Measurements from ENCODE around the gene UBR2.
A peak's percentile ranks its signal among the peaks of the same experiment; 100 is the strongest.

The UBR2 gene

DNA sequence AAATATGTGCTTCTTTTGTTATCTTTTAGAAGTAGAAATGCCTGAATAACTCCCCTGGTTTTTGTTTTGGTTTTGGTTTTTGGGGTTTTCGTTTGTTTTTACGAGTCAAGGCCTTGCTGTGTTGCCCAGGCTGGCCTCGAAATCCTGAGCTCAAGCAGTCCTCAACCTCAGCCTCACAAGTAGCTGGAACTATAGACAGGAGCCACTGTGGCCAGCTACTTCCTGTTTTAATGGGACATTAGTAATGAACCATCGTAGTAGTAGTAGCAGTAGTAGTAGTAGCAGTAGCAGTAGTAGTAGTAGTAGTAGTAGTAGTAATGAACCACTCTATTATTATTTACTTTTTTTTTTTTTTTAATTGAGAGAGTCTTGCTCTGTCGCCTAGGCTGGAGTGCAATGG is 66.0 kb downstream of the UBR2 start:
- peak; percentile 68 for DNase-seq (ENCODE audit: low read depth)
- H3K4me3 ChIP-seq (ENCODE audit: low read depth, low read length), result no peak overlapping the region
- TF ChIP-seq, protein P1, sequence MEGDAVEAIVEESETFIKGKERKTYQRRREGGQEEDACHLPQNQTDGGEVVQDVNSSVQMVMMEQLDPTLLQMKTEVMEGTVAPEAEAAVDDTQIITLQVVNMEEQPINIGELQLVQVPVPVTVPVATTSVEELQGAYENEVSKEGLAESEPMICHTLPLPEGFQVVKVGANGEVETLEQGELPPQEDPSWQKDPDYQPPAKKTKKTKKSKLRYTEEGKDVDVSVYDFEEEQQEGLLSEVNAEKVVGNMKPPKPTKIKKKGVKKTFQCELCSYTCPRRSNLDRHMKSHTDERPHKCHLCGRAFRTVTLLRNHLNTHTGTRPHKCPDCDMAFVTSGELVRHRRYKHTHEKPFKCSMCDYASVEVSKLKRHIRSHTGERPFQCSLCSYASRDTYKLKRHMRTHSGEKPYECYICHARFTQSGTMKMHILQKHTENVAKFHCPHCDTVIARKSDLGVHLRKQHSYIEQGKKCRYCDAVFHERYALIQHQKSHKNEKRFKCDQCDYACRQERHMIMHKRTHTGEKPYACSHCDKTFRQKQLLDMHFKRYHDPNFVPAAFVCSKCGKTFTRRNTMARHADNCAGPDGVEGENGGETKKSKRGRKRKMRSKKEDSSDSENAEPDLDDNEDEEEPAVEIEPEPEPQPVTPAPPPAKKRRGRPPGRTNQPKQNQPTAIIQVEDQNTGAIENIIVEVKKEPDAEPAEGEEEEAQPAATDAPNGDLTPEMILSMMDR (IDR thresholded peaks at IDR 0.05; ENCODE audit: insufficient read depth, low read depth, low read length, missing control alignments), result no peak

DNA sequence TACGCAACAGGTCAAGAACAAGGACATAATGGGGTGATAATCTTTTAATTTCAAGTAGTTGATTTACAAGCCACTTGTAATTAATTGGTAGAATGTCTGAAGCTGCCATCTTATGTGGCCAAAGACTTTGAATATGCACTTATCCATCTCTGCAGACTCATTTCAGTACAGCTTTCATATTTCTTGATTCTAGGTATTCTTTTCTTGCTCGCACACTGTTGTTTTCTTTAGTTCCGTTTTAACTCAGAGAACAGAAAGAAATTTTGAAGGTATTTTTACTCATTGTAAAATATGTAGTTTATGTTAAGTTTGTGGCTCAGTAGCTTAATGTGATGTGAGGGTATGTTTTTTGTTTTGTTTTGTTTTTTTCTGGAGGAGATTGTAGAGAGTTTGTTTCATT is 73.9 kb downstream of the UBR2 start:
- DNase-seq (ENCODE audit: low read depth), result peak; percentile 26
- H3K4me3 ChIP-seq (ENCODE audit: low read depth, low read length), result no peak overlapping the region
- TF ChIP-seq, protein P1 (IDR thresholded peaks at IDR 0.05; ENCODE audit: insufficient read depth, low read depth, low read length, missing control alignments), result no peak

DNA sequence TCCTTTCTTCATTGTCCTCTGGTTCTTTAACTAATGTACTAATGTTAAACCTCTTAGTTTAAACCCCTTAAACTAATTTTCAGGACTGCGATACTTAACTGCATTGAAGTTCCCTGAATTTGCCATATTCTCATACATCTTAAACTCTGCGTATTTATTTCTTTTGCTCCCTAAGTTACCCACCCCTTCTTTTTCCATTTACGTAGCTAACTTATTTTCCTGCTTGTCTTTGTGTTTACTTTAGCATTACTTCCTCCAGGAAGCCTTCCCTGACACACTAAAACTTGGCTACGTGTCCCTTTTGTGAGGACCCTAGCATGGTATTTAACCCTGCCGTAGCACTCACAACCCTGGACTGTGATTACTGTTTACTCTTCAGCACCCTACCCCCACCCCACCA is 79.0 kb downstream of the UBR2 start:
- DNase-seq (ENCODE audit: low read depth), result no peak
- no peak overlapping the region for H3K4me3 ChIP-seq (ENCODE audit: low read depth, low read length)
- TF ChIP-seq, protein P1 (IDR thresholded peaks at IDR 0.05; ENCODE audit: insufficient read depth, low read depth, low read length, missing control alignments), result no peak

DNA sequence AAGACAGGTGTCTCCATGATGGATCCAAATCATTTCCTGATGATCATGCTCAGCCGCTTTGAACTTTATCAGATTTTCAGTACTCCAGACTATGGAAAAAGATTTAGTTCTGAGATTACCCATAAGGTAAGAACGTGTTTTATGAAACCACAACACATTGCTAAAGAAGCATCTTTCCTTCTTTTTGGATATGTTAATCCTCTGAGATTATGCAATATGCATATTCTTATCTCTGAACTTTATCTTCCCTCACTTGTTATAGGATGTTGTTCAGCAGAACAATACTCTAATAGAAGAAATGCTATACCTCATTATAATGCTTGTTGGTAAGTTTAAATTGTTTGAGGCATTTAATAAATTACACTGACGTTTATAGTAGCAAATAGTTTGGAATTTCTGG is 80.4 kb downstream of the UBR2 start:
- TF ChIP-seq, protein P1 (IDR thresholded peaks at IDR 0.05; ENCODE audit: insufficient read depth, low read depth, low read length, missing control alignments), result no peak
- H3K4me3 ChIP-seq (ENCODE audit: low read depth, low read length), result no peak overlapping the region
- DNase-seq (ENCODE audit: low read depth), result no peak

DNA sequence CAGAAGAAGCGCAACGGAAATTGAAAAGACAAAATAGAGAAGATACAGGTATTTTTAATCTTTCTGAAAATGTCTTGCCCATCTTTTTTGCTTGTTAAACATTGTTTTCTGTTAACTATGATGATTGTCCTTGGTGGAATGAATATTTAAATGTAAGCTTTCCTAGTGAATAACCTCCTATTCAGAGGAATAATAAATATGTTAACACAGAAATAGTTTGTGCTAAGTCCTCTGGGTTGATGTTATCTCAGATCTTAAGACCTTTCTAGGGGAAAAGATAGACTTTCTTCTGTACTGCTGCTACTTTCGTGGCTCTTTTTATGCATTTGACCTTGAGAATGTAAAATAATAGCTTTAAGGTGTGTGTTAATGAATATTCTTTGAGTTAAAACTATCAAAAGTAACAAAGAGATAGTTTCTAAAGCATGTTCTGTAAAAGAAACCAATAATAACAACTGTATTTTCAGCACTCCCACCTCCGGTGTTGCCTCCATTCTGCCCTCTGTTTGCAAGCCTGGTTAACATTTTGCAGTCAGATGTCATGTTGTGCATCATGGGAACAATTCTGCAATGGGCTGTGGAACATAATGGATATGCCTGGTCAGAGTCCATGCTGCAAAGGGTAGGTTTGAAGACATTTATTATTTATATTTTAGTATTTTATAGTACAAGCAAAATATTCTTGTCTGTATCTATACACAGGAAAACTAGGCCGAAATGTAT is 88.4 kb downstream of the UBR2 start:
- TF ChIP-seq, protein P1 (IDR thresholded peaks at IDR 0.05; ENCODE audit: insufficient read depth, low read depth, low read length, missing control alignments), result no peak
- DNase-seq (ENCODE audit: low read depth), result no peak
- H3K4me3 ChIP-seq (ENCODE audit: low read depth, low read length), result no peak overlapping the region

DNA sequence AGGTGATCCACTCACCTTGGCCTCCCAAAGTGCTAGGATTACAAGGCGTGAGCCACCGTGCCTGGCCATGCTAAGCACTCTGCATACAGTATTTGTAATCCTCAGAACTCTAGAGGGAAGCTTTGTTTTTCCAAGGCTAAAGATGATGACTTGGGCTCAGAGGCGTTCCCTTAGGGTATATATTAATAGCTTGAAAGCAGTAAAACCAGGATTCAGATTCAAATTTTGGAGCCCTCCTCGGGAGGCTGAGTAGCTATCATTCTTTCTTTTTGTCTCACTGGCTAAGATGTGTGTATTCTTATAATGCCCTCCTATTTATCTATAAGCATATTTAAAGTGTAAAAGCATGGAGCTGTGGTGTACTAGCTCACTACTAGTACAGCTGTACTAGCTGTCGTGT is 90.0 kb downstream of the UBR2 start:
- no peak for DNase-seq (ENCODE audit: low read depth)
- no peak overlapping the region for H3K4me3 ChIP-seq (ENCODE audit: low read depth, low read length)
- TF ChIP-seq, protein P1 (IDR thresholded peaks at IDR 0.05; ENCODE audit: insufficient read depth, low read depth, low read length, missing control alignments), result no peak

DNA sequence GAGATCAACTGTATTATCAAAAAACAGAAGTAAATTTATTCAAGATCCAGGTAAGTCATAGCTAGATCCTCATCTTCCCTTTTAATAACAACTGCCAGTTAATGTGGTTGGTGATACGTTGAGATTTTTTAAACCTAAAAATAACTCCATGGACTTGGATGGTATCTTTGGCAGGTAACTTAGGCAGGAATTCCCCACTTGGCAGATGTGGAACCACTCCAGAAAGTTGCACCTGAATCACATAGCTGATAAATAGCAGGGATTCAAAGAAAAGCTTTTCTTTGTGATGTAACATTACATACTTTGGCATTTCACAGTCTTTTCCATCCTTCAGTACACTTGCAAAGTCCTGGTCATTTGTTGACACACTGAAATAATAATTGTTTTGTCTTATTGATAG is 96.0 kb downstream of the UBR2 start:
- TF ChIP-seq, protein P1 (IDR thresholded peaks at IDR 0.05; ENCODE audit: insufficient read depth, low read depth, low read length, missing control alignments), result no peak
- no peak for DNase-seq (ENCODE audit: low read depth)
- no peak overlapping the region for H3K4me3 ChIP-seq (ENCODE audit: low read depth, low read length)
